ENCODE measurements around the gene ARRB2.

- TF ChIP-seq CTCF (IDR thresholded peaks at IDR 0.05) (no peak), EZH2 (IDR thresholded peaks at IDR 0.05) (no peak)
Observed at GRCh38 chr17:4750606-4751005, 40.2 kb downstream of the ARRB2 start.

Measured in neural progenitor cell (in vitro differentiated cells).